HT1080 (cell line): ENCODE results near the gene TSPOAP1. TPM values are rescaled to one million over a fixed set of nuclear protein-coding genes. Genes with fewer than 3 reads are reported as not detected.

Source experiments
- DNase-seq: peaks from one replicate; pipeline ENCODE4 v3.0.0-alpha.2; 2015; ENCODE audit warnings: low read depth
- total RNA-seq: library from RNA; depleted of rRNA; stranded (reverse); fragments of >200 nt; shearing (Covaris generic); gene quantifications from 2 replicates; pipeline ENCODE4 v1.2.3, GENCODE V29; 2014

TSPOAP1 gene
- total RNA-seq, 1 experiment from 2014 or later, result 2.3 TPM

DNA sequence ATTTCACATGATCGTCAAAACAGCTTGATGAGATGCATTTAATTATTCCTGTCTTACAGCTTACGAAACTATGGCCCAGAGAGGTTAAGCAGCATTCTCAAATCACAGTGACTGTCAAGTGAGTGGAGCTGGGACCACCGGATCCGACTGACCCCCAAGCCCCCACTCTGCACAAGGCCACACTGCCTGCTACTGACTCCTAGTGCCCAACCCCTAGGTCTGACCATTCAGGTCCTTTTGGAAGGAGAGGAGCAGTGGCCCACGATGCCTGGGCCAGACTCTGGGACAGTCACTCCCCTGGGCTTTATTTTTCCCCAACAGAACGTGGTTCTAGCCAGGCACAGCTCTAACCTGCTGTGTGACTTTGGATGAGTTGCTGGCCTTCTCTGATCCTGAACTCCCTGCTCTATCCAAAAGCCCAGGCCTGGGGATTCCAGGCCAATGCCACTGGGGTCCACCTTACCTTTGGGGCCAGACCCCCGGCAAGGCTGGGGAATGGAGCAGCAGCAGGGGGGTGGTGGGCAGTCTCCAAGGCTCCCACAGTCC lies 9.9 kb downstream of the TSPOAP1 start:
- DNase-seq, result no peak

DNA sequence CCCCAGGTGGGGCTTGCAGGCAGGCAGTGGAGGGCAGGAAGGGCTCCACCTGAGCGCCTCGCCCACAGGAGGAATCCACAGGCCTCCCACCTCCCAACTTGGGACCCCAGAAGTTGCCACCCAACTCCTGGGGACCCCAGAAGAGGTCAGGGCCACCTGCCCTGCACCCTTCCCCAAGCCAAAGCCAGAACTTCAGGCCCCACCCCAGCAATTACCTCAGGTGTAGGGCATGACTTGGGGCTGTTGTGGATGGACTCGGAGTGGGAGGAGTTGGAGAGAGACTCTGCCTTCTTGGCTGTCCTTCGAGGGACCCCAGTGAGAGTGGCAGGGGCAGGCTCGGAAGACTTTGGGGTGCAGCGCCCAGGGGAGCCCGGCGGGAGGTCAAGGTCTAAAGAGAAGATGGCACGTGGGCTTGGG lies 10.5 kb downstream of the TSPOAP1 start:
- DNase-seq, result no peak

DNA sequence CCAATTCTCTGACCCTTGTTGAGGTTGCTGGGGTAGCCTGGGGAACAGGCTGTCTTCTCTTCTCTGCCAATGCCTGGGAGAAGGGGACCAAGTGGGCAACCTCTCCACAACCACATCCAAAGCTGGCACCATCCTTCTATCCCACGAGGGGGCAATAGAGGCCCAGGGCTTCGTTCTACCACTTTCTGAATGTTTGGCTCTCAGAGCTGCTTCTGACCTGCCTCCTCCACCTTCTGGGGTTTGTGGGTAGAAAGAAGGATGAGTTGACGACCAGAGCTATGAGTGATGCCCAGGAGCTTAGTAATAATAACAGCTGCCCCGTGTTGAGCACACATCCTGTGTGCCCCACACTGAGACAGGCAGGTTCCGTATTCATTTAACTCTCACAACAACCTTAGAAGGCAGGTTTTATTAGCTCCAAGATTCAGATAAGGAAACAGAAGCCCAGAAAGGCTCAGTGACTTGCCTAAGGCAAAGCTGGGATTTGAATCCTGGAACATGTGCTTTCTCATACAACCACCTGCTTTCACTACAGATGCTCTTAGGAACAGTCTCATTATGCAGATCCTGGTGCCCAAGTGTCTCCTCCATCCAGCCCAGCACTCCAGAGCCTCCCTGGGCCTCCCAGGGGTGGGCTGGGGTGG lies 11.1 kb downstream of the TSPOAP1 start:
- DNase-seq, result peak; percentile 94

DNA sequence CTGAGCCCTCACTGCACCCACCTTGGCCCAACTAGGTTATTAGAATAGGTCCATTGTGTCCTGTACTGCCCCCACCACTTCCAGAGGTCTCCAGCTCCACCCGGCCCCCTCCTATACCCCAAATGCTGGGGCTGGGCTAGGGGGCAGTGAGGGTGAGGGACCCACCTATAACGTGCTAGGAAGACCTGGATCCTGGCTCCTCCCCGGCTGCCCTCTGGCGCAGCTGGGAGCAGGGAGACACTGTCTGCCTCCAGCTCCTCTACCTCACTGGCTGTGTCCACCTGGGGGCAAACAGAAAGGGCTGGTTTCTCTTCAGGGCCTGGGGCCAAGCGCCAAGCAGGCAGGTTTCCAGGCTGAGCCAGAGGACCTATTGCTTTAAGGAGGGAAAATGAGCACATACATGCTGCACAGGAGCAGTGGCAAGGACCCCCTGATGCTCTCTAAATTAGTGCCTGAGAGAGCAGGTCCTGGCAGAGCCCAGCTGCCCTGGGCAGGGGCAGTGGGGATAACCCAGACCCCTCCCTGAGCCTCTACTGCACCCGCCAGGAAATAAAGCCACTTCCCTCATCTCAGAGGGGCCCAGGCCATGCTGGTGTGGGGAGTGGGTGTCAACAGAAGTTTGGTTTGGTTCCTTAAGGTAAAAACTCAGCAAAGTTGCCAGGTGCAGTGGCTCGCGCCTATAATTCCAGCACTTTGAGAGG lies 12.2 kb downstream of the TSPOAP1 start:
- DNase-seq, result no peak

DNA sequence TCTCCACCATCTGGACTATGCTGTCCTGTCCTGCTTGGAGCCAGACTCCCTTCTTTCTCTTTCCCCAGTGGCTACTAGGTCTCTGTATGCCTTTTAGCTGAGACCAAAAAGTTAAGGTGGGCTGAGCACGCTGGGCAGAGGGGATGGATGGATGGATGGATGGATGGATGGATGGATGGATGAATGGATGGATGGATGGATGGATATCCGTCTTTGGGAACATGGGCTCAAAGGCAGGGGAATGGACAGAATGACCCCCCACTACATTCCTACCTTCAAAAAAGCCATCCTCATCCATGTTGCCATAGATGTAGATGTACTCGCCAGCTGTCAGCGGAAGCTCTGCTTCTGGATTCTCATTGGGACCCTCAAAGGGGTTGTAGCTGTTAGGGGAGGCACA lies 12.8 kb downstream of the TSPOAP1 start:
- no peak for DNase-seq

DNA sequence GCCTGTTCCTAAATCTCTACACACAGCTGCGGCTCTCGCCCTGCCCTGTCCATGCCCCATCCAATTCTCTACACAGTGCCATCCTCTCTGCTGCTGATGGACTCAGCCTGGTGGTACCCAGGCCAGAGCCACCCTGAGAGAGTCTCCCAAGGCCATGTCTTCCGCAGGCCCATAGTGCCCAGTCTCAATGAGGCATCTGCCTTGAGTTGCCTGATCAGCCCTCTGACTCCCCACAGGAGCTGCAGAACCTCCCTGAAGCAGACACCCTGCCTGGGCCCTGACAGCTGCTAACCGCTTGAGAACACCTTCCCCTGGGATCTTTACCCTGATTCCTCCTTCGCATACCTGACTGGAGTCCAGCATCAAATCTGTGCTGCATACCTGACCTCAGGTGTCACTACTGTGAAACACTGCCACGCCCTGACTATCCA lies 13.3 kb downstream of the TSPOAP1 start:
- DNase-seq, result no peak

DNA sequence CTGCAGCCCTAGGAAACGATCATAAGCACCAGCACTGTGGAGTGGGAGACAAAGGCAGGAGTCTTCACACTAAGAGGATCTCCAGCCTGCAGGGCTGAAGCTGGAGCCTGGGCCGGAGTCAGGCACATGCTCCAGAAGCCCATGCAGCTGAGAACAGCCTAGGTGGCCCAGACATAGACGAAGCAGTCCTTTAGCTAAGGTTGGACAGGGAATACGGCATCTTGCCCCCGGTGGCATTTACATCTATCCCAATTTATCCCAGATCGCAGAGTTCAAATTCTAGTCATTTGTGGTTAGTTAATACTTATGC lies 13.9 kb downstream of the TSPOAP1 start:
- no peak for DNase-seq

DNA sequence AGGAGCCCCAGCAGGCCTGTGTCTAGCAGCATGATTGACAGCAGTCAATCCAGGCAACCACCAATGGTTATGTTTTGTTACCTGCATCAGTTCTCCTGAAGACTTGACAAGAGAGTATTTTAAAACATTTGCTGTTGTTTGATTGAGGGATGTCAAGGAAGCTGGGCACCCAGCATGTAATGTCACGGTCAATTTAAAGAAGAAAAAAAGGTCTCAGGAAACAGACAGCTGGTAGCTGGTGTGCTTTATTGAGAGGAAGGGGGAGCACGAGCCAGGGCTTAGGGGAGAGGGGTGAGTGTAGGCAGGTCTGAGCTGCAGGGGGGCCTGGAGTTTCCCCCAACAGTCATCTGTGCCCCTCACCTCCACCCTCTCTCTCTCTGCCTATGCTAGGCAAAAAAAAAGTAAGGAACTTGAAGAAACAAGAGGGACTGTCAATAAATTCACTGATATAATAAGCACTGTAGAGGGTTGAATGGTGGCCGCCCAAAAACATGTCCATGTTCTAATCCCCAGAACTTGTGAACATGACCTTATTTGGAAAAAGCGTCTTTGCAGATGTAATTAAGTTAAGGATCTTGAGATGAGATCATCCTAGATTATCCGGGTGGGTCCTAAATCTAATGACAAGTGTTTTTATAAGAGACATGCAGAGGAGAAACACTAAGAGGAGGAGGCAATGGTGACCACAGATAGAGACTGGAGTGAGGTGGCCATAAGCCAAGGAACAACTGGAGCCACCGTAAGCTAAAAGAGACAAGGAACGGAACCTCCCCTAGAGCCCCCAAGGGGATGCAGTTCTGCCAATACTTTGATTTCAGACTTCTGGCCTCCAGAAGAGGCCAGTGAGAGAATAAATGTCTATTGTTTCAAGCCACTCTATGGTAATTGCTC lies 14.5 kb downstream of the TSPOAP1 start:
- DNase-seq, result no peak

DNA sequence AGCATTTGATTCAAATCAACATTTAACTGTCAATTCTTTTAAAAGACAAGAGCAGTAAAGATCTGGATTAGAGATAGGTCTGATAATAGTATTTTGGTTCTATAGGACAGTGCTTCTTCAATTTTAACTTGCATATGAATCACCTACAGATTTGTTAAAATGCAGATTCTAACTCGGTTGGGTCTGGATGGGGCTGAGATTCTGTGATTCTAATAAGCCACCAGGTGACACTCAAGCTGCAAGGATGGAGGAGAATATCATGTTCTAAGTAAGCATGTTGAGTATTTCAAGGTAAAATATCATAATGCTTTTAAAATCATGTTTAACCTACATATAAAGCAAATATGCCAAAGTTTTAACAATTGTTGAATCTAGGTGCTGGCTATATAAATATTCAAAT lies 15.8 kb downstream of the TSPOAP1 start:
- no peak for DNase-seq

DNA sequence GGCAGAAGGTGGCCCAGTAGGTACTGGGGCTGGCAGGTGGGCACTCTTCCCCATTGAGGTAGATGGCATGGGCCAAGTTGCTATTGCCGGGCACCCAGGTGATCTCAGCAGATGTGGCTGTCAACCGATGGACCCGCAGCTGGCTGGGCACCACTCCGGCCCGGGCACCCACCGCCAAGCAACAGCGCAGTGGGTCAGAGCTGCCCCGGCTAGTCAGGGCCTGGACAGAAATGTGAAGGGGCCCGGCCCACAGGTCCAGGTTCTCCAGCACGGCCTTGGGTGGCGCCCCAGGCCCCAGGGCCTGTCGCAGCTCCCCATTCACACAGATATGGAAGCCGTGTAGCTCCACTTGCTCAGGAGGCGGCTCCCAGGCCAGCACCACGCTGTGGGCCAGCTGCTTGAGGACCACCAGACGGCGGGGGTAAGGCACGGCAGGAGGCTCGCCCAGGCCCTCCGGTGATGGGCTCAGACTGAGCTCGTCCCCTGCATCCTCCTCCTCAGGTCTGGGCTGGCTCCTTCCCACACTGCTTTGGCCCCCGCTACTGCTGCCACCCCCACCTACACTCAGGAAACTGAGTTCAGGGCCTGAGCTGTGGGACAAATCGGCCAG lies 16.5 kb downstream of the TSPOAP1 start:
- DNase-seq, result no peak

DNA sequence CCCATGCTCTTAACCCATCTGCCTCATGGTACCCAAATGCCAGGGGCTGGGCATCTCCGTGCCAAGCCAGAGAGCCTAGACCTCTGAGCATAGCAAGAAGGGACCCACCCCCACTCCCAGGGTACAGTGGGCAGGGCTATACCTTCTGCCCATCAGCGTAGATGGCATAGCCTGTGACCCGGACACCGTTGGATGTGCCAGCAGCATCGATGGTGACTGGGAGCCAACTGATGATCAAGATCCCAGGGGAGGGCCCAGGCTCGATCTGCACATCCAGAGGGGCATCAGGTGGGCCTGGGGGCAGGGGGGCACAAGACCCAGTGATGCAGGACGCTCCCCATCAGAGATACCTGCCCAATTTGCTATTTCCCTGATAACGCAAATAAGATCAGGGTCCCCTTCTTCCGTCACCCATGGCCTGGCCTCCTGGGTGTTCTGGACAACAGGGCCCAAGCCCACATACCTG lies 17.1 kb downstream of the TSPOAP1 start:
- DNase-seq, result no peak

DNA sequence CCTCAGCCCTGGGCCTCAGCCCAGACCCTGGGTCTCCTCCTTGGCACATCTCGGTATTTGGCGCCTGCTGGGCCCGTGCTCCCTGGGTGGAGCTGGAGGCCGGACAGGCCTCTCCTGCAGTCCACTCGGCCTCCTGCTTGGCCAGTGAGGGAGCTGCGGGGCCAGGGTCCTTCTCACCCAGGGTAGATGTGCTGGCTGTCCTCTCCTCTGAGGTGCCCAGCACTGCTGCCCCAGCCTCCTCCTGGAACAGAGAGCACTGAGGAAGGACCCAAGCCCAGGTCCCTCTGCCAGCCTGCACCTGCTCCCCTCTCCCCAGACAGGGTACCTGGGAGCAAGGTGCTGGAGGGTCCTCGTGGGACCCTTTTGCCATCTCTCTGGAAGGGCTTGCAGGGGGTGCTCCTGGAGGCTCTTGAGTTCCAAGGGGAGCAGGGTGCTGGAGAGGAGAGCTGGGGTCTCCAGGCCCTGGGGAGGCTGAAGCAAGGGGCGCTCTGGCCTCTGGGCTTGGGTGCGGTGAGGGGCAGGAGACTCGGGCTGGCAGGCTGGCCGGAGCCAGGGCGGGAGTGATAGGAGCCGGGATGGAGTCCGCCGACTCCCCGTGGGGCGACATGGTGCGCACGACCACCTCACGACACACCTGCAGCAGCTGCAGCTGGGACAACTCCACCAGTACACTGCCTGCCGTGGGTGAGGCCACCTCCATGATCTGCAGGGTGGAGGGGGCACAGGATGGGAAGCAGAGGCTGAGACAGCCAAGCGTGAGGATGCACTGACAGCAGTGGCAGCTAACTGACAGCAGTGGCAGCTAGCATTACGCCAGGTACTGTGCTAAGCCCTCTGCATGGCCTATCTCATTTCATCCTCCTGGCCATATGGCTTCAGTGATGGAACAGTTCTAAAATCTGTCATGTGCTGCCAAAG lies 17.8 kb downstream of the TSPOAP1 start:
- no peak for DNase-seq

DNA sequence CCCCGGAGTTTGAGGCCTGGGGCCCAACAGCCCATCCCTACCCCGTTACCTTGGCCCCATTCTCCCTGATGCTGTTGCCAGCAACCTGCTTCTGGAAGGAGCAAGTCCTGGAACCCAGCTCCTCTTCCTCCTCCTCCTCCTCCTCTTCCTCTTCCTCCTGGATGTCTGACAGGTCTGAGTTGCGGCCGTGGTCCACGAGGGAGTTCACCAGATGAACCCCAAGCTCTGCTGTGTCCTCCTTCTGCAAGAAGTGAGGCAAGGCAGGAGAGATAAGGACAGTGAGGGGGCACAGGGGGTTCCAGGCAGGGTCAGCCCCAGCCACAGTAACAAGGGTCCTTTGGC lies 18.7 kb downstream of the TSPOAP1 start:
- DNase-seq, result no peak

DNA sequence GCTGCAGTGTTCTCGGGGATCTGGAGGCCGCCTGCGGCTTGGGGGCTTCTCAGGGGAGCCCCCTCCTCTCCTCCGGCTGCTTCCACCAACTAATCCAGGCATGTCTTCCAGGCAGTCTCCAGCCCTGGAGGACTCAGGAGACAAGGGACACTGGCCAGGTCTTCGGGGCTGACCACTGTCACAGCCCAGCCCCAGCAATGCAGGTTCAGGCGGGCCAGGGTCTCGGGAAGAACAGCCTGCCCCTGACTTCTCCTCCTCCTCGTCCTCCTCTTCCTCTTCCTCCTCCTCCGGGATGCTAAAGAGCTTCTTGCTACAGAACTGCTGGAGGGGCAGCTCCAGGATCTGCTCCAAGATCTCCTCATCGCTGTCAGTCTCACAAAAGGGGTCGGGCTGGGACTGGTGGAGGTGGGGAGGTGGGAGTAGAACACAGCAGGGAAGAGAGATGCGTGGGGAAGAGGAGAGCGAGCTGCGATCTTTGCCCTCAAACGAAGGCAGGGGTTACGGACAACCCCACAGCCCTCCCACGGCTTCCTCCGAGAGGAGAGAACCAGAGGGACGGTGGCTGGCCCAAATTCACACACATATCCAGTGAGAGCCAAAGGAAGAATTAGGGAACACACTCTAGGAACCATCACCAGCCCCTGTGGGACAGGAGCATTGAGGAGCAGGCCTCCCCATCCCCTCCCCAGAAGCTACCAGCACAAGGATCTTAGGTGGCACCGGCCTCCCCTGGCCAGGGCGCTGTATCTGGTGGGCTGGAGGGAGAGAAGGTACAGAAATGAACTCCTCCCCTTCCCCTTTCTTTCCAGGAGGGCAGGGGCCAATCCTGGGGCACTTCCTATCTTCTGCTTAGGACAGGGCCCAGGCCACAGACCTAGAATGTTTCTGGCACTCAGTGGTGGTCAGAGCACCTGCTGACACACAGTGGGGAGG lies 19.3 kb downstream of the TSPOAP1 start:
- no peak for DNase-seq

DNA sequence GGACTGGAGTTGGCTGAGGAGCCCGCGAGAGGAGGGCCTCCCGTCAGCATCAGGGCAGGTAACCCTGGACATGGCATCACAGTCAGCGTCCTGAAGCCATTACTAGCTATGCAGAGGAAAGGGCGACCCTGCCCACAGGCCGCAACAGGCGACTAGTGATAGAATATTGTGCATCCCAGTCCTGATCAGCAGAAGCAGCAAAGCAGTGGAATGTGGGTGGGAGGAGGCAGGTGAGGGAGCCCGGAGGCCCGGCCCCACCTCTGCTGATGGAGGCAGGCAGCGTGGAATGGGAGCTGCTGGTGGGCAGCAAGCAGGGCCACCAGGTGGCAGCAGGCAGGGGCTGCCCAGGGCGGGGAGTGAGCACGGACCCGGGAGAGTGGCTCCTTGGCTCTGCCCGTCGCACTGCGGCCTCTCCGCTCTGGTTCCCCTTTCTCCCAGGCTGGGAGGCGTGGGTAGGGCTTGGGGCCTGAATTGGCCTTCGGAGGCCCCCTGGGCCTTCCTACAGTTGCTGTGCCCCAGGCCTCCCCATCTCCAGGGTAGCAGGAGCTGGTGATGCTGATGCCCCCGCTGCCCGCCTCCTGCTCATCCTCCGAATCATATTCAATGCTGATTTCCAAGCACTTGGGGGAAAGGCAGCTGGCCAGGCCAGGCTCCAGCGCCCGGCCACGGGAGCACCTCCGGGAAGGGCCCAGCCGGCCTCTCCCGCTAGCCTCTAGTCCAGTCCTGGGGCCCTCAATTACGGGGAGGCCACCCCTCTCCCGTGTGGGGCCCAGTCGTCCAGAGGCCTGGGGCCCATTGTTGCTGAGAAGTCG lies 20.2 kb downstream of the TSPOAP1 start:
- no peak for DNase-seq

DNA sequence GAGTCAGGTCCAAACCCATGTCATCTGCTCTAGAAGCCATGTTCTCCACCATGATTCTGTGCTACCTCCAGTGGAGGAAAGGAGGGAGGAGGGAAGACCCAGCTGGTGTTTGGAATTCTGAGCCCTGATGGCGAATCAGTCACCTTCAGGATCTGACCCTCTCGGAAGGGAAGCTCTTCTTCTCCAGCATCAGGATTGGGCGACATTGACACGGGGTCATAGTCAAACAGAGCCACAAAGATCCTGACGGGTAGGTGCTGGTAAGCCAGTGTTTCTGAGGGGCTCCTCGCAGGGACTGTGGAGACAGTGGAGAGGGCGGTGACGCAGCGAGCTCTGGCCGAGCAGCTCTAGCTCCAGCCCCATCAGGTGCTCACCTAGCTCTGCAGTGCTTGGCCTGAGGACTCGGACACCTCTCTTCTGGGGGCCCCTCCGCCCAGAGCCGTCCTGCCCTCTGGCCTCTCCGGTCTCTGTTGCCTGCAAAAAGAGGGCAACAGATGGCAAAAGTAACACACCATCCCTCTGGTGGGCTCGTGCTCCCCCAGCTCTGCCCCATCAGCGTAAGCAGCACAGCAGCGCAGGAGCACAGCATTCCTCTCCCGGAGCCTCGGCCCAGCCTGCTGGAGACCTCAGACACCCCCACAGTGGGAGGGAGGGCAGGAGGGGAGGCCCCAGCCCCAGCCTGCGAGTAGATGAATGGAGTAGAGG lies 21.0 kb downstream of the TSPOAP1 start:
- DNase-seq, result no peak

DNA sequence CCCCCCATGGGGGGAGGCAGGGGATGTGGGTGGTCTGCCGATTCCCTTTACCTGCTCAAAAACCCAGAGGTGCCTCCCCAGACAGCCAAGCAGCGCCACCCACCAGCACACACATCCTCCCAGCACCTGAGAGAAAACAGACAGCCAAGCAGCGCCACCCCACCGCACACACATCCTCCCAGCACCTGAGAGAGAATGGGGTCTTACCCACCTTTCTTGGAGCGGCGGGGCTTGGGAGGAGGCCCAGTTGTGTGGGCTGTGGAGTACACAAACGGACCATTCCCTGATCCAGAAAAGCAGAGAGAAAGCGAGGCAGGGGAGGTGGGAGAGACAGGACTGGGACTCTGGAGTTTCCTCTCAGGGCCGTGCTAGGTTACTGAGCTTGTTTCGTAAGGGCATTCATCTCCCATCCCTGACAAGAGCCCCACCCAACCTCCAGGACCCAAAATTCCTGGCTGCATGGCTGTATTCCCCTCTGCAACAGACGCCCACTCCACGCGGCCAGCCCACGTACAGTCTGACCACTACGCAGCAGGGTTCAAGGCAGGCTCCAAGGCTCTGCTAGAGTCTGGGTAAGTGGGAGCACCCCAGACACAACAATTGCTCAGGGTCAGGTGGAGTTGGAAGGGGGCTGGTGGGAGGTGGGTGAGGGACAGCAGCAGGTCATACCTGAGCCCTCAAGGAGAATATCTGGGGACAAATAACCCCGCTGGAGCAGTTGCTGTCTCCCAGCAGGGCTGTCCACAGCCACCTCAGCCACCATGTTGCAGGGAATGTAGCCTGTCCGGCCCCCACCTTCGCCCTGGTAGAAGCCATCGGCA lies 22.3 kb downstream of the TSPOAP1 start:
- DNase-seq, result no peak
